B cell (primary cell): Measurements from ENCODE around the gene FBXL4. TPM values are rescaled to one million over a fixed set of nuclear protein-coding genes. Genes with fewer than 3 reads are reported as not detected.

Experiments
- ATAC-seq: fragments of 200-7000 bp; cut with Tn5 transposase; one replicate; pipeline ENCODE4 v1.10.0; 2021; ENCODE audit warnings: low read depth, mild to moderate bottlenecking, moderate number of reproducible peaks, moderate library complexity
- CTCF ChIA-PET: fragments of 350-600 bp; sonication (Branson Sonifier 250); formaldehyde crosslinking; loops from one replicate; lab custom pipeline; 2021; ENCODE audit warnings: antibody characterized with exemption, inconsistent platforms; lab: Charles Lee
- POLR2A ChIA-PET: fragments of 350-600 bp; sonication (Branson Sonifier 250); formaldehyde crosslinking; loops from one replicate; lab custom pipeline; 2021; ENCODE audit warnings: antibody characterized with exemption; lab: Charles Lee
- DNase-seq: peaks from one replicate; pipeline ENCODE4 v3.0.0; 2013
- H2AFZ ChIP-seq: 2 replicates; pipeline ENCODE4 v1.6.1; 2012; ENCODE audit warnings: mild to moderate bottlenecking, low read depth, low read length; ENCODE audit not compliant: insufficient read depth, poor library complexity, severe bottlenecking
- H3K27ac ChIP-seq, 2 donors: 1 replicate in 1 of 2; 2 replicates in 1 of 2; pipeline ENCODE4 v1.5.1; 2012 to 2013; ENCODE audit warnings: low read length in 2 of 2, mild to moderate bottlenecking in 2 of 2, moderate library complexity in 1 of 2
- H3K27me3 ChIP-seq, 4 experiments: fragments of 200-600 bp in 1 of 4; sonication (generic) in 1 of 4; replicated peaks in 1 of 4; 1 replicate in 2 of 4; 2 replicates in 2 of 4; pipeline versions ENCODE4 v1.6.1 to v1.7.0; 2013 to 2016; ENCODE audit warnings: low read length in 3 of 4, mild to moderate bottlenecking in 2 of 4, mixed read lengths in 1 of 4, moderate library complexity in 1 of 4; ENCODE audit not compliant: insufficient read depth in 4 of 4, control insufficient read depth in 3 of 4; ENCODE audit errors: control extremely low read depth in 1 of 4
- H3K36me3 ChIP-seq, 2 experiments: replicated peaks in 1 of 2; 1 replicate in 1 of 2; 2 replicates in 1 of 2; pipeline versions ENCODE4 v1.6.1 to v1.7.1; 2013; ENCODE audit warnings: low read length in 1 of 2; ENCODE audit not compliant: insufficient read depth in 2 of 2, control insufficient read depth in 1 of 2; ENCODE audit errors: control extremely low read depth in 1 of 2, extremely low read depth in 1 of 2
- H3K4me1 ChIP-seq, 2 donors: fragments of 200-600 bp in 1 of 2; sonication (generic) in 1 of 2; 1 replicate in 1 of 2; 2 replicates in 1 of 2; pipeline versions ENCODE4 v1.5.1 to v1.6.1; 2013 to 2017; ENCODE audit warnings: low read length in 2 of 2; ENCODE audit not compliant: control insufficient read depth in 2 of 2, insufficient read depth in 2 of 2
- H3K4me2 ChIP-seq: replicated peaks from 2 replicates; pipeline ENCODE3; 2012; ENCODE audit warnings: mild to moderate bottlenecking, low read depth, low read length; ENCODE audit not compliant: poor library complexity, severe bottlenecking
- H3K4me3 ChIP-seq, 5 experiments: fragments of 200-600 bp in 1 of 5; sonication (generic) in 1 of 5; 1 replicate in 3 of 5; 2 replicates in 2 of 5; pipeline versions ENCODE4 v1.5.1 to v1.7.0; 2011 to 2016; ENCODE audit warnings: low read length in 4 of 5, mild to moderate bottlenecking in 4 of 5, low read depth in 2 of 5, control low read depth in 1 of 5, moderate library complexity in 1 of 5; ENCODE audit not compliant: insufficient read depth in 1 of 5; ENCODE audit errors: control extremely low read depth in 1 of 5, extremely low read depth in 1 of 5
- H3K79me2 ChIP-seq: fragments of 200-600 bp; sonication (generic); one replicate; pipeline ENCODE4 v1.6.0; 2016; ENCODE audit warnings: low read length; ENCODE audit not compliant: control insufficient read depth, insufficient read depth
- H3K9ac ChIP-seq: fragments of 200-600 bp; sonication (generic); 2 replicates; pipeline ENCODE4 v1.6.1; 2017; ENCODE audit warnings: mild to moderate bottlenecking, low read length, moderate library complexity
- H3K9me3 ChIP-seq, 3 donors: one replicate each; pipeline versions ENCODE4 v1.6.1 to v1.7.1; 2013; ENCODE audit warnings: low read length in 2 of 3; ENCODE audit not compliant: control insufficient read depth in 2 of 3, insufficient read depth in 1 of 3; ENCODE audit errors: control extremely low read depth in 1 of 3
- H4K20me1 ChIP-seq: 2 replicates; pipeline ENCODE4 v1.6.0; 2012; ENCODE audit warnings: mild to moderate bottlenecking, low read length; ENCODE audit not compliant: insufficient read depth, control insufficient read depth, poor library complexity, severe bottlenecking
- H3K27ac Mint-ChIP-seq: one replicate; pipeline ENCODE4 v1.8.0; 2021; ENCODE audit warnings: mixed read lengths
- H3K27me3 Mint-ChIP-seq: one replicate; pipeline ENCODE4 v1.8.0; 2021; ENCODE audit warnings: mixed read lengths
- H3K4me1 Mint-ChIP-seq: one replicate; pipeline ENCODE4 v1.8.0; 2021; ENCODE audit warnings: mixed read lengths
- H3K4me3 Mint-ChIP-seq: one replicate; pipeline ENCODE4 v1.8.0; 2021; ENCODE audit warnings: mixed read lengths
- H3K9me3 Mint-ChIP-seq: one replicate; pipeline ENCODE4 v1.8.0; 2022; ENCODE audit warnings: mixed read lengths; ENCODE audit not compliant: insufficient read depth
- CTCF ChIP-seq: fragments of 200-600 bp; IDR thresholded peaks from one replicate; pipeline ENCODE4 v1.8.0; 2022; ENCODE audit warnings: antibody characterized with exemption, mild to moderate bottlenecking
- EZH2 ChIP-seq: IDR thresholded peaks from 2 replicates; pipeline ENCODE4 v1.6.1; 2012; ENCODE audit warnings: borderline replicate concordance, low read depth, mild to moderate bottlenecking, moderate library complexity, low read length; ENCODE audit not compliant: insufficient read depth, poor library complexity, severe bottlenecking
- WGBS: methylation state at CpG from one replicate; pipeline ENCODE4 v1.1.5; 2013; ENCODE audit warnings: missing lambda C conversion rate; ENCODE audit not compliant: insufficient coverage; 5-methylcytosine and 5-hydroxymethylcytosine counted together
- intact Hi-C: fragments of 100-400 bp; cut with micrococcal nuclease; formaldehyde crosslinking; loops from one replicate; pipeline ENCODE4 v1.10.0; 2022
- polyA plus RNA-seq: library from polyadenylated mRNA; depleted of rRNA; stranded (reverse); fragments of >200 nt; gene quantifications from 2 replicates; pipeline ENCODE4 v1.2.3, GENCODE V29; 2012
- total RNA-seq, 2 donors: library from RNA; stranded (reverse); fragments of 120-200 nt in 1 of 2; gene quantifications; 1 replicate in 1 of 2; 2 replicates in 1 of 2; pipeline versions ENCODE4 v1.2.3 to v1.2.4, GENCODE V29; 2013 to 2022

Gene FBXL4
- total and polyA plus RNA-seq, 2 donors (not counting 1 experiment from before 2014, with no cell fraction given), result 9.2 to 22.0 TPM

DNA sequence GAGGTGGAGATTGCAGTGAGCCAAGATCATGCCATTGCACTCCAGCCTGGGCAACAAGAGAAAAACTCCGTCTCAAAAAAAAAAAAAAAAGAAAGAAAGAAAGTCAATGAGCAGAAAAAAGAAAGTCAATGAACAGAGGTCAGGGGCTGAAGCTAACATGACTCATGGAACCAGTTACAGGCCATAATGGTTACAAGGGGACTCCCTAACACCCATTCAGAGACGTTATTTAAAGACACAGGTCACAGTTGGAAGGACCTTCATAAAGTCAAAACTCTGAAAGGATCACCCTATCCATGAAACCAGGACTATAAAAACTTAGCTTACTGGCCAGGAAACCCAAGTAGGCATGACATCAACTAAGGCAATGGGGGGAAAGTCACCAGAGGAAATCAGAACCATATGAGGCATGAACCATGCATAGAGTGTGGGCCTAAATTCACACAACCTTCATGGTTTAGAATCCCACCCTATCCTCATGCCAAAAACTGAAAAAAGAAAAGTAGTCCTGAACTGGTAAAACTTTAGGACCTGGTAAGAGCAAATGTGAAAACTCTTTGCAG lies 18.2 kb downstream of the FBXL4 start:
- DNase-seq, result no peak
- no peak for ATAC-seq
- Histone ChIP-seq H3K9ac (no peak overlapping the region), H3K36me3 (peaks cover 9 to 10% of the 10 kb centered on the region in 2 experiments), H3K27ac (no peak overlapping the region), H3K4me3 (no peak overlapping the region), H4K20me1 (peaks cover 26% of the 10 kb centered on the region), H3K79me2 (peaks cover 37% of the 10 kb centered on the region), H3K4me2 (no peak overlapping the region), H2AFZ (no peak overlapping the region), H3K4me1 (peaks cover 9 to 21% of the 10 kb centered on the region in 2 donors), H3K9me3 (no peaks in the 10 kb centered on the region), H3K27me3 (no peaks in the 10 kb centered on the region)
- 67% methylated on average over 1 of the region's 2 CpGs for WGBS
- TF ChIP-seq EZH2, result no peak
- no peak for TF ChIP-seq CTCF
- Mint-ChIP-seq H3K4me3 (no peak overlapping the region), H3K9me3 (no peaks in the 10 kb centered on the region), H3K27me3 (no peaks in the 10 kb centered on the region), H3K27ac (no peak overlapping the region), H3K4me1 (peaks cover 47% of the 10 kb centered on the region)
- intact Hi-C loops, result no loop called here
- ChIA-PET POLR2A (no interaction called here), CTCF (no interaction called here)

DNA sequence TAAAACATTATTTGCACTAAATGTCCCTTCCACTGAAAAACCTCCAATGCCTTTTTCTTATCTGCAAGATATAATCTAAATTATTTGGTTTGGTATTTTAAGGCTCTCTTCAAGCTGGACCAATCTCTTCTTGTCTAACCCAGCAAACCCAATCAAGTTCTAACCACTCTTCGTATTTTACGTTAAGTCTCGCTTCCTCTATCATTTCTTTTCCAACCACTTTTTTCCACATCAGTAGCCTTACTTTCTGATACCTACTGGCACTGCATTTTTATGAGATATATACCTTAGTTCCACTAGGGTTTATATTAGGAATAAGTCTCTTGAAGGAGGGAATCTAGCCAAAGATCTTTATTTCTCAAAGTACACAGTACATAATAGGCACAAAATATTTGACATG lies 19.1 kb downstream of the FBXL4 start:
- Histone ChIP-seq H4K20me1 (peaks cover 26% of the 10 kb centered on the region), H3K79me2 (peaks cover 28% of the 10 kb centered on the region), H3K9me3 (no peaks in the 10 kb centered on the region), H3K9ac (no peak overlapping the region), H3K36me3 (peaks cover 11 to 14% of the 10 kb centered on the region in 2 experiments), H3K27ac (no peak overlapping the region), H3K4me1 (peaks cover 9 to 21% of the 10 kb centered on the region in 2 donors), H3K4me2 (no peak overlapping the region), H2AFZ (no peak overlapping the region), H3K4me3 (no peak overlapping the region), H3K27me3 (no peaks in the 10 kb centered on the region)
- POLR2A ChIA-PET, result no interaction called here
- CTCF ChIA-PET, result no interaction called here
- Mint-ChIP-seq H3K4me3 (no peak overlapping the region), H3K27ac (no peak overlapping the region), H3K4me1 (peaks cover 45% of the 10 kb centered on the region), H3K27me3 (no peaks in the 10 kb centered on the region), H3K9me3 (no peaks in the 10 kb centered on the region)
- intact Hi-C loops, result no loop called here
- DNase-seq (no peak), ATAC-seq (no peak)
- WGBS, result no CpG with 5 or more reads among the region's 3 CpGs
- TF ChIP-seq CTCF, result no peak
- no peak for TF ChIP-seq EZH2
